Measurements from ENCODE around the gene HTR2A. TPM values are rescaled to one million over a fixed set of nuclear protein-coding genes. Genes with fewer than 3 reads are reported as not detected.
"Not testable (repeated sequence)": the region's sequence is repeated elsewhere in the genome, so short reads cannot be mapped to it uniquely, and the experiment has no call there.

The HTR2A gene
- total and polyA plus RNA-seq, 10 of the 15 experiments (the other 5 are each of a cell fraction or from before 2014, with no cell fraction given), result not detected

GRCh38 chr13:46804921-46805320 is 91.9 kb downstream of the HTR2A start:
- ATAC-seq; intact Hi-C loops (cut with micrococcal nuclease; ENCODE audit: unreplicated experiment); RAD21 ChIA-PET (ENCODE audit: unreplicated experiment); H3K4me2 ChIP-seq (ENCODE audit: control insufficient read depth, insufficient read depth); BruUV-seq (replicated peaks); H2AFZ ChIP-seq (ENCODE audit: control insufficient read depth, low read depth, low read length); DNase-seq (ENCODE audit: low read depth, low spot score); H3K79me2 ChIP-seq (ENCODE audit: control insufficient read depth, insufficient read depth, low read length); H3K27me3 ChIP-seq (replicated peaks in 1 of 2; ENCODE audit: control insufficient read depth in 2 of 2, insufficient read depth in 2 of 2, low read length in 1 of 2); in situ Hi-C loops (cut with MboI); H4K20me1 ChIP-seq (ENCODE audit: control insufficient read depth, insufficient read depth); H3K36me3 ChIP-seq (ENCODE audit: control insufficient read depth in 2 of 2, insufficient read depth in 2 of 2, low read length in 1 of 2); H3K9ac ChIP-seq (ENCODE audit: control insufficient read depth, insufficient read depth, low read length); CTCF ChIA-PET; H3K27ac ChIP-seq (ENCODE audit: control insufficient read depth, insufficient read depth); H3K4me3 ChIP-seq; H3K9me3 ChIP-seq (replicated peaks; ENCODE audit: control insufficient read depth, insufficient read depth, low read length); FAIRE-seq; H3K4me1 ChIP-seq (ENCODE audit: control insufficient read depth, insufficient read depth, low read length); SMC1A ChIA-PET (ENCODE audit: uncharacterized antibody, unreplicated experiment): not testable (repeated sequence)
- WGBS (ENCODE audit: insufficient coverage, insufficient replicate concordance, low lambda C conversion rate, missing lambda C conversion rate), result 0% methylated on average over 1 of the region's 1 CpG
- POLR2A ChIA-PET, result interaction anchor here (0.7 kb wide), 1 partner anchor 28 kb away, joined by 4 read pairs; no protein-coding TSS in a partner anchor

GRCh38 chr13:46804391-46804815 is 92.5 kb downstream of the HTR2A start:
- H2AFZ ChIP-seq (ENCODE audit: control insufficient read depth, low read depth, low read length), result no peak overlapping the region
- BruUV-seq (replicated peaks), result no TSS peak
- no peaks in the 10 kb centered on the region; a peak in 1 of 4 replicates for H3K27me3 ChIP-seq (replicated peaks in 1 of 2; ENCODE audit: control insufficient read depth in 2 of 2, insufficient read depth in 2 of 2, low read length in 1 of 2)
- POLR2A ChIA-PET, result no interaction called here
- H3K9me3 ChIP-seq (replicated peaks; ENCODE audit: control insufficient read depth, insufficient read depth, low read length), result no peaks in the 10 kb centered on the region
- RAD21 ChIA-PET (ENCODE audit: unreplicated experiment), result no interaction called here
- H3K27ac ChIP-seq (ENCODE audit: control insufficient read depth, insufficient read depth), result no peak overlapping the region
- H3K4me3 ChIP-seq, result no peak overlapping the region
- in situ Hi-C loops (cut with MboI), result no loop called here
- 69% methylated on average over 3 of the region's 3 CpGs for WGBS (ENCODE audit: insufficient coverage, insufficient replicate concordance, low lambda C conversion rate, missing lambda C conversion rate)
- H3K79me2 ChIP-seq (ENCODE audit: control insufficient read depth, insufficient read depth, low read length), result no peaks in the 10 kb centered on the region
- no peaks in the 10 kb centered on the region for H4K20me1 ChIP-seq (ENCODE audit: control insufficient read depth, insufficient read depth)
- H3K4me2 ChIP-seq (ENCODE audit: control insufficient read depth, insufficient read depth), result no peak overlapping the region
- SMC1A ChIA-PET (ENCODE audit: uncharacterized antibody, unreplicated experiment), result no interaction called here
- FAIRE-seq (no peak), DNase-seq (ENCODE audit: low read depth, low spot score) (no peak), ATAC-seq (no peak)
- CTCF ChIA-PET, result no interaction called here
- no peak overlapping the region for H3K9ac ChIP-seq (ENCODE audit: control insufficient read depth, insufficient read depth, low read length)
- H3K36me3 ChIP-seq (ENCODE audit: control insufficient read depth in 2 of 2, insufficient read depth in 2 of 2, low read length in 1 of 2), result no peaks in the 10 kb centered on the region
- H3K4me1 ChIP-seq (ENCODE audit: control insufficient read depth, insufficient read depth, low read length), result no peaks in the 10 kb centered on the region
- intact Hi-C loops (cut with micrococcal nuclease; ENCODE audit: unreplicated experiment), result no loop called here
- TF ChIP-seq SMAD5 (IDR thresholded peaks at IDR 0.05; ENCODE audit: low read depth) (no peak), ZNF24 (IDR thresholded peaks at IDR 0.05) (no peak), POLR2AphosphoS2 (IDR thresholded peaks at IDR 0.05; ENCODE audit: low read depth, low read length) (no peak), ZBTB11 (CRISPR knock-in tag; IDR thresholded peaks at IDR 0.05) (no peak), E2F4 (IDR thresholded peaks at IDR 0.05; ENCODE audit: low read depth, low read length) (no peak), SIN3A (IDR thresholded peaks at IDR 0.05; ENCODE audit: low read depth, low read length) (no peak), USF1 (IDR thresholded peaks at IDR 0.05; ENCODE audit: borderline replicate concordance, extremely low read length, insufficient read depth, low read depth, low read length) (no peak), ZBTB33 (IDR thresholded peaks at IDR 0.05) (no peak), CBFB (IDR thresholded peaks at IDR 0.05; ENCODE audit: low read depth) (no peak), EP300 (IDR thresholded peaks at IDR 0.05; ENCODE audit: borderline replicate concordance in 1 of 2, control insufficient read depth in 1 of 2, low read depth in 2 of 2, low read length in 2 of 2) (no peak)

All from GM12878 (cell line).